AML-193 (cell line): ENCODE measurements around the gene FBXL13.
A peak's percentile ranks its signal among the peaks of the same experiment; 100 is the strongest.
"Not testable (repeated sequence)": the region's sequence is repeated elsewhere in the genome, so short reads cannot be mapped to it uniquely, and the experiment has no call there.

Experiments used
- DNase-seq, 2 experiments: peaks; one replicate each; lab custom pipeline; 2025; lab: John Stamatoyannopoulos, UW

FBXL13 gene

DNA sequence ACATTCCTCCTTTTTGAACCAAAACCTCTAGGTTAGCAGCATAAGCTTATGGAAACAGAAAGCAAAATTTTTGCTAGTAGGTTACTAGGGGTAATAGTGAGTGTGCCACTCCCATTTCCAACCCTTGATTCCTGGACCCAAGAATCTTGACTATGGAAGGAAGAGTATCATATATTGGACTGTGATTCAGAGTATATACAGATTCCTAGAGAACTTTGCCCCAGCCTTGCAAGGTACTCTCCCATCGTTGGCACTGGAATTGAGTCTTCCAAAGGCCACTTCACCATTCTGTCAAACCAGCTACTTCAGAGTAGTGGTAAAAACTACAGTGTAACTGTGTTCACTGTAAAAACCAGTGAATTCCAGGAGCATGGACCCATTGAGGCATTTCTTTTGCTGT lies 92.4 kb downstream of the FBXL13 start:
- DNase-seq = no peak

DNA sequence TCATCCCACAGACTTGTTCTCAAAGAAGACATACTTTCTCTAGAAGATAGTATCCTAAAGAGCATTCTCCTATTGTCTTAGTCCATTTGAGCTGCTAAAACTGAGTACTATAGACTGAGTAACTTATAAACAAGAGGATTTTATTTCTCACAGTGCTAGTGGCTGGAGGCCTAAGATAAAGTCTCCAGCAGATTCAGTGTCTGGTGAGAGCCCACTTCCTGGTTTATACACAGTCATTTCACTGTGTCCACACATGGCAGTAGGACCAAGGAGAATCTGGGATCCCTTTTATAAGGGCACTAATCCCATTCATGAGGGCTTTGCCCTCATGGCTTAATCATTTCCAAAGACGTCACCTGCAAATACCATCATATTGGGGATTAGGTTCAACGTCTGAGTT lies 93.1 kb downstream of the FBXL13 start:
- no peak for DNase-seq

DNA sequence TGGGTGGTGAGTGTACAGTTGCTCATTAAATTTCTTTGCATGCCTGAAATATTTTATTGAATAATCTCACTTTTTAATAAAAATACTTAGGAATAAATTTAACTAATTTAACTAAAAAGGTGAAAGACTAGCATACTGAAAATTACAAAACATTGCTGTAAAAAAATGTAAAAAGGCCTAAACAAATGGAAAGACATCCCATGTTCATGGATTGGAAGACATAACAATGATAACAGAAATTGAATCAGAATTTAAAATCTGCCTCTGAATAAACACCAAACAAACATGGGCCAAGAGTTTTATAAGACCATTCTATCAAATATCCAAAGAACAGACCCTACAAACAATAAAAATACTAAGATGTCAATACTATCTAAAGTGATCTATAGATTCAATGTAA lies 94.9 kb downstream of the FBXL13 start:
- no peak for DNase-seq

DNA sequence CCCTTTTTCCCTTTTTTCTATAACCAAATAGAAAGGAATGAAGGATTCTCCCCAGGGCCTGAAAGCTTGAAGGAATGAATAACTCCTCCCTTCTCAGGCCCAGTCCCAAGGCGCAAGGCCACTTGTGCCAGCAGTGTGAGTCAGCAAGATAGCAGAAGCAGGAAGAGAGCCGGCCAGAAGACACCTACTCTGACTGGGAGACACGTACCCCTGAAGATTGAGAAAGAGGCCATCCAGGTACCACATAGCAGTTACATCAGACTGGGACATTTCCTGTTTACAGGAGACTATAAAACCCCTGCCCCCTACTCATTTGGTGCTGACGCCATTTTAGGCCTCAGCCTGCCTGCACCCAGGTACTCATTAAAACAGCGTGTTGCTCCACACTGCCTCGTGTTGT lies 96.3 kb downstream of the FBXL13 start:
- DNase-seq = no peak

DNA sequence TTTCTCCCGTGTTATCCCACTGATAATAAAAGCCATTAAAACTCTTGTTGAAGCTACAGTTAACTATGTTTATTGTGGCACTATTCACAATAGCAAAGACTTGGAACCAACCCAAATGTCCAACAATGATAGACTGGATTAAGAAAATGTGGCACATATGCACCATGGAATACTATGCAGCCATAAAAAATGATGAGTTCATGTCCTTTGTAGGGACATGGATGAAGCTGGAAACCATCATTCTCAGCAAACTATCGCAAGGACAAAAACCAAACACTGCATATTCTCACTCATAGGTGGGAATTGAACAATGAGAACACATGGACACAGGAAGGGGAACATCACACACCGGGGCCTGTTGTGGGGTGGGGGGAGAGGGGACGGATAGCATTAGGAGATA lies 97.0 kb downstream of the FBXL13 start:
- DNase-seq = not testable (repeated sequence)

DNA sequence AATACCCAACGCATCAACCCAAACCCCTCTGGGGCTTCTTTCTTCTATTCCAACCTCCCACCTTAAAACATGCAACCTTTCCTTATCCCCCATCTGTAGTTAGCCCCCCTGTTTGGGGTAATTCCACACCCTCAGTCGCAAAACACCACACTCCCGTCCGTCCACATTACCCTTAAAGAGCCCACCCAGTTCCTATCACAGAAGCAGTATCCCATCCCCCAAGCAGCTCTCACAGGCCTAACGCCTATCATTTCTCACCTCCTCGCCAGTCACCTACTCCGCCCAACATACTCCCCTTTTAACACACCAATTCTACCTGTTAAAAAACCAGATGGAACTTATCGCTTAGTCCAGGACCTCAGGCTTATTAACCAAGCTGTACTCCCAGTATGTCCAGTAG lies 98.1 kb downstream of the FBXL13 start:
- no peak for DNase-seq

DNA sequence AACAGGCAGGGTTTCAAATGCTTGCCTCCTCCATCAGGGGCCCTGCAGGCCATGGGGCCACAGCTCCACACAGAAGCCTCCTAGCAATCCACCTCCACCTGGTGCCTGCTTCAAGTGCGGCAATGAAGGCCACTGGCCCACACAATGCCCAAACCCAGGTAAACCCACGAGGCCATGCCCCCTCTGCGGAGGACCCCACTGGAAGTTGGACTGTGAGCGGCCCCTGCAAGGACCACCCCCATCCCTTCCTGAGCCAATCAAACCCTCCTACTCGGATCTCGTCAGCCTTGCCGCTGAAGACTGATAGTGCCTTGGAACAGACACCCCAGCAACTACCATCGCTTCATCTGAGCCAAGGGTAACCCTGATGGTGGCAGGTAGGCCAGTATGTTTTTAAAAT lies 98.7 kb downstream of the FBXL13 start:
- DNase-seq = no peak

DNA sequence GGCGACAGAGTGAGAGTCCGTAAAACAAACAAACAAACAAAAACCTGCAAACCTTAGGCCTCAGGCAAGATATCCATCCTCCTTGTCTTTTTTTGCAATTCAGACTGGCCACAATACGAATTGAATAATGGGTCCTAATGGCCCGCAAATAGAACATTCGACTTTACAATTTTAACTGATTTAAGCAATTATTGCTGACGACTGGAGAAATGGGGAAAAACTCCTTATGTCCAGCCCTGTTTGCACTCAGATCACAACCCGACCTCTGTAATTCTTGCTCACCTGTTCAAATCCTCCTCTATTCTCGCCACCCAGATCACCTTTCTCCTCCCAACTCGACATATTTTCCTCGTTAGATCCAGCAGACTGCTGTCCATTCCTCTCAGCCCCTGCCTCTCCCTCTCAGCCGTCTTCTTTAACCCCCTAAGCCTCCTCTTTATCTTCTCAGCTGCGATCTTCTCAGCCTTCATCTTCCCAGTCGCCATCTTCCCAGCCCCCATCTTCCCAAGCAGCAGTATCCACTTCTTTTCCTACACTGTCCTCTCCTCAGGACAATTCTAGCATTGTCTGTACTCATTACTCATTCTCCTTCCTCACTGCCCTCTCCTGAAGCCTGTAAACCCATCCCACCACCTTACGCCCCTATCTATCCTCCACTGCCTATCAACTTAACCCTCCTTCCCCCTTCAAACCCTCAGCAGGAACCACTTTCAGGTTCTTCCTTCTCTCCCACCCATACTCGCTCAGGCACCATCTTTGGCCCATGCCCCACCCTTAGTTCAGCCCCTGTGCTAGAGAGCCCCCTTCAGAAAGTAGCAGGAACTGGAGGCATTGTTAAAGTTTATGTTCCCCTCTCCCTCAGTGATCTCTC lies 100.0 kb downstream of the FBXL13 start:
- no peak for DNase-seq

DNA sequence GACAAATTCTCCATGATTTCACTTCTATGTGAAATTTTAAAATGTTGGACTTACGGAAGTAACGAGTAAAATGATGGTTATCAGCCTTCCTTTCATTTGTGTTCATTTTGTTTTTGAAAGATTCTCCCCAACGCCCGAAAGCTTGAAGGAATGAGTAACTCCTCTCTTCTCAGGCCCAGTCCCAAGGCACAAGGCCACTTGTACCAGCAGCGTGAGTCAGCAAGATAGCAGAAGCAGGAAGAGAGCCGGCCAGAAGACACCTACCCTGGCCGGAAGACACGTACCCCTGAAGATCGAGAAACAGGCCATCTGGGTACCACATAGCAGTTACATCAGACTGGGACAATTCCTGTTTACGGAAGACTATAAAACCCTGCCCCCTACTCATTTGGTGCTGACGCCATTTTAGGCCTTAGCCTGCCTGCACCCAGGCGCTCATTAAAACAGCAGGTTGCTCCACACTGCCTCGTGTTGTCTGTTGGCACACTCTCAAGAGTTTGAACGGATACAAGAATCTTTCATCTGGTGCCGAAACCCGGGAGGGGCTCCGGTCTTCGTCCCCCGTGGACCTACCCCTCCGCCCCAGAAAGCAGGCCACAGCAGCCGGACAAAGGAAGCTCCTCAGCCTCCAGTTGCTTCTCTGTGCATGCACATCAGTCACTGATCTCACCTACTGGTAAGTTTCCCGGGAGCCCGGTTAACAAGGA lies 101.3 kb downstream of the FBXL13 start:
- no peak for DNase-seq

DNA sequence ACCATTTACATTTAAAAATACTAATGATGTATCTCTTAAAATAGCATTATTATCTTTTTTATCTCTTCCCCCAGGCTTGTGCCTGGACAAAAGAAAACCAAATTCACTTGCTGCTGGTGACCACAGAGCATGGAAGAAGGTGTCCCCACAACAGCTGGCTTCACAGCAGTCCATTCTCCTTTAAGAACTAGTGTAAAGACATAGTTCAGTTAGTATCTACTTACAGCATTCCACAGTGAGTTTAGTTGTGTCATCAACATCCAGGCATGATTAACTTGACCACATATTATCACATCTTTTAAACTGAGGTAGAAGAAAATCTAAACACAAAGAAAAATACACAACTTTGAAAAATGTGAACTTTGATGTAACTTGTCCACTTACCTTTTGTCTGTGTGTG lies 106.8 kb downstream of the FBXL13 start:
- DNase-seq = no peak

DNA sequence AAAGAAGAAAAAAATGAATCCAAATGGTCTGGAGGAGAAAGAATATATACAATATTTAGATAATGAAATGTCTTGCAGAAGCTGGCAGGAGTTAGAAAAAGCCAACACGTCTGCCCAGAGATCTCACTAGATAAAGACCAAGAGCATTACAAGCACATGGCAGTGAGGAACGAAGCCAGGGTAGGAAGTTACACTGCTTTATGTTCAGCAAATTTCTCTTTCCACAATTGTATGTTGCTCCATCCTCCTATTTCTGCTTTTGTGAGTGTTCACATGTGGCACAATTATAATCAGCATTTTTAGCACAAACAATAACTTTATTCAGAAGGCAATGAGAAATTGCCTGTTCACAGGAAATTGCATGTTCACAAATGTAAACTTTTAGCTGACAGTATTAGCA lies 108.1 kb downstream of the FBXL13 start:
- peak; percentile 38 to 51 for DNase-seq

DNA sequence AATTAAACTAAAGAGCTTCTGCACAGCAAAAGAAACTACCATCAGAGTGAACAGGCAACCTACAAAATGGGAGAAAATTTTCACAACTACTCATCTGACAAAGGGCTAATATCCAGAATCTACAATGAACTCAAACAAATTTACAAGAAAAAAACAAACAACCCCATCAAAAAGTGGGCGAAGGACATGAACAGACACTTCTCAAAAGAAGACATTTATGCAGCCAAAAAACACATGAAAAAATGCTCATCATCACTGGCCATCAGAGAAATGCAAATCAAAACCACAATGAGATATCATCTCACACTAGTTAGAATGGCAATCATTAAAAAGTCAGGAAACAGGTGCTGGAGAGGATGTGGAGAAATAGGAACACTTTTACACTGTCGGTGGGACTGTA lies 112.6 kb downstream of the FBXL13 start:
- DNase-seq = not testable (repeated sequence)

DNA sequence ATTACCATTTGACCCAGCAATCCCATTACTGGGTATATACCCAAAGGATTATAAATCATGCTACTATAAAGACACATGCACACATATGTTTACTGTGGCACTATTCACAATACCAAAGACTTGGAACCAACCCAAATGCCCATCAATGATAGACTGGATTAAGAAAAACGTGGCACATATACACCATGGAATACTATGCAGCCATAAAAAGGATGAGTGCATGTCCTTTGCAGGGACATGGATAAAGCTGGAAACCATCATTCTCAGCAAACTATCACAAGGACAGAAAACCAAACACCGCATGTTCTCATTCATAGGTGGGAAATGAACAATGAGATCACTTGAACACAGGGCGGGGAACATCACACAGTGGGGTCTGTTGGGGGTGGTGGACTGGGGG lies 116.6 kb downstream of the FBXL13 start:
- not testable (repeated sequence) for DNase-seq

DNA sequence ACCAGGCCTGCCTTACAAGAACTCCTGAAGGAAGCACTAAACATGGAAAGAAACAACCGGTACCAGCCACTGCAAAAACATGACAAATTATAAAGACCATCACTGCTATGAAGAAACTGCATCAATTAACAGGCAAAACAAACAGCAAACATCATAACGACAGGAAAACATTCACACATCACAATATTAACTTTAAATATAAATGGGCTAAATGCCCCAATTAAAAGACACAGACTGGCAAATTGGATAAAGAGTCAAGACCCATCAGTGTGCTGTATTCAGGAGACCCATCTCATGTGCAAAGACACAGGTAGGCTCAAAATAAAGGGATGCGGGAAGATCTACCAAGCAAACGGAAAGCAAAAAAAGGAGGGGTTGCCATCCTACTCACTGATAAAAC lies 120.2 kb downstream of the FBXL13 start:
- DNase-seq = not testable (repeated sequence)

DNA sequence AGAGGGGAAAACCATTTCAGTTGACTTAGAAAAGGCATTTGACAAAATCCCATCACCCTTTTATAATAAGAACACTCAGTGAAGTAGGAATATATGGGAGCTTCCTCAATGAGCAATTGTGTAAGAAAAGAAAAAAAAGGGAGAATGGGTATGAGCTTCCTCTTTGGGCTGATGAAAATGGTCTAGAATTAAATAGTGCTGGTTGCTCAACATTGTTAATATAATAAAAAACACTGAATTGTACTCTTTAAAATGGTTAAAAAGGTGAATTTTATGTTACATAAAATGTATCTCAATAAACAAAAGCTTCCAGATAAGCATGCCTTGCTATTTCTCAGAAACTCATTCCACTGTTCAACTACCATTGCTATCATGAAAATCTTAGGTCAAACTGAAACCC lies 121.2 kb downstream of the FBXL13 start:
- peak; percentile 78 to 82 for DNase-seq

DNA sequence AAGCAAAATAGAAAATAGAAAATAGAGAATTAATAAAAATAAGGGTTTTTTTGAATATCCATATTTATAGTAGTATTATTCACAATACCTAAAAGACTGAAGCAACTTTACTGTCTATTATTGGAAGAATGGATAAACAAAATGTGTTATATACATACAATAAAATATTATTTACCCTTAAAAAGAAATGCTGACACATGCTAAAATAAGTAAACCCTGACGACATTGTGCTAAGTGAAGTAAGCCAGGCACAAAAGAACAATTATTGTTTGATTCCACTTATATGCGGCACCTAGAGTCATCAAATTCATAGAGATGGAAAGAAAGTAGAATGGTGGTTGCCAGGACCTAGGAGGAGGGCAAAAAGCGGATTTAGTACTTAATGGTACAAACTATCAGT lies 122.8 kb downstream of the FBXL13 start:
- no peak for DNase-seq

DNA sequence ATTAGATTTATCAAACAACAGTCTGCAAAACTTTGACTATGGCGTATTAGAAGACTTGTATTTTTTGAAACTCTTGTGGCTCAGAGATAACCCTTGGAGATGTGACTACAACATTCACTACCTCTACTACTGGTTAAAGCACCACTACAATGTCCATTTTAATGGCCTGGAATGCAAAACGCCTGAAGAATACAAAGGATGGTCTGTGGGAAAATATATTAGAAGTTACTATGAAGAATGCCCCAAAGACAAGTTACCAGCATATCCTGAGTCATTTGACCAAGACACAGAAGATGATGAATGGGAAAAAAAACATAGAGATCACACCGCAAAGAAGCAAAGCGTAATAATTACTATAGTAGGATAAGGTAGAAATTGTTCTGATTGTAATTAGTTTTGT lies 130.4 kb downstream of the FBXL13 start:
- no peak for DNase-seq

DNA sequence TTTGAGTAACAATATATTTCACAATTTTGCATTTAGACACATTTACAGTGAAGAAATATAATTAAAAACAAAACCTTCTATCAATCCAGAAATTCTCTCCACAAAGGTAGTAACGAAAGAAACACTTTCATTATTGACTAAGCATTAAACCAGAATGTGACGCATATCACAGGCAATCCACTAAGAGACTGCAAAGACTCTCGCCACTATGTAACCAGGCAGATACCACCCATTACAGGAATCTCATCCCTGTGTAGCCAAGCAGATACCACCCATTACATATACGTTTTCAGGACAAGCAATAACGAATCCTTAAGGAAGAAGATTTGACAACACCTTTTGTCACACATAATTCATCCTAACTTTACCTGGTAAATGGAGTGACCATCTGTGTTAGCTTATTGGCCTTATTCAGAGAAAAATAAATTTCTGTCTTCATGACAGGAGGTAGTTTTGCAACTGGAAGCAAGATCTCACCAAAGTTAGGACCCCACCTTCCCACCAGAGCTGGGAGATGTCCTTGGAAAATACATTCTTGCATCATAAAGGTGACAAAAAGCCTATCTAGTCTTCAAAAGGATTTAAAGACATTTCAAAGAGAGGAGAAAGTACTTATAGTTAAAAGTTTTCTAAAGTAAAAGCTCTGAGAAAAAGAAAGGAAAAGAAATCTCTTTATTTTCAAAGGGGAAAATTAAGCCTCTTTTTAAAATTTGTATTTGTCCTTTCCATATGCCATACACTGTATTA lies 131.0 kb downstream of the FBXL13 start:
- DNase-seq = no peak

DNA sequence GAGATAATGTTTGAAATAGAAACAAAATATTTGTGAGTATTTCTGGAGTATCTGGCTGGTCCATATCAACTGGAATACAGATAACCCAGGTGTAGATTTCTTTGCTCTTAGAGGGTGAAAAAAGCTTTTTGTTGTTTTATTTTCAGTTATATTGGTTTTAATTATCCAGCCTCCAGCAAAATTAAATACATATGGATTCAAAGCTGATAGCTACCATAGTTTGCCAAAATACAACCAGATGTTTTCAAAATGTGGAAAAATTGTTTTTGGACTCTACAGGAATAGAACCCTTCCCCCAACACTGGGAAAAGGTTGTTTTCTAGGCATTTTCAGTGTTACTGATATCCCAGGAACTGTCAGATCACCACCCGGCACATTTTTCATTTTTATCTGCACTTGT lies 131.7 kb downstream of the FBXL13 start:
- no peak for DNase-seq

DNA sequence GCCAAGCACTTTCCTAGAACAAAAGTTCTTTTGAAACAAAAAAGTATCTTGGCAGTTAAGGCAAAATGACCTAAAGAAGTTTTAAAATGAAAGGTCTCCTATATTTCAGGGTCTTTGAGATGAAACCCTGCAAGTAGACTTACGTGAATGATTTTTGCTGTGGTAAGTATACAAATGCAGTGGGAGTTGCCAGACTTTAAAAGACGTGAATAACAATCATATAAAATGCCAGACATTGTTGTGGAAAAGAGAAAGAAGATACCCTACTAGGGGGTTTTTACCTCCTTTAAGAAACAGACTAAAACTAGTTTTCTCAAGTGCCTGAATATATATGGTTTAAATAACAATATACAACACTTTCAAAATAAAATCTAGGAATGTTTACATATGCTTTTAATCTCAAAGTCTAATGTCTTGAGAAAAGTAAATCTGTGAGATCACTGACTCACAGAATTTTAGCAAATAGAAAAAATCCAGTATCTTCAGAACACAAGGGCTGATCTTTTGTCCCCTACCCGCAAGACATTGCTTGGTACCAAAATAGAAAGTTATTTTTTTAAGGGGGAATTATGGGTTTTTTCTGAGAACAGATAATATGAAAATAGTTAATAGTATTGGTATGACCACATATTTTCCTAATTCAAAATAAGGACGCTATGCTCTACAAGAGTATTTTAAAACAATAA lies 132.3 kb downstream of the FBXL13 start:
- no peak for DNase-seq

DNA sequence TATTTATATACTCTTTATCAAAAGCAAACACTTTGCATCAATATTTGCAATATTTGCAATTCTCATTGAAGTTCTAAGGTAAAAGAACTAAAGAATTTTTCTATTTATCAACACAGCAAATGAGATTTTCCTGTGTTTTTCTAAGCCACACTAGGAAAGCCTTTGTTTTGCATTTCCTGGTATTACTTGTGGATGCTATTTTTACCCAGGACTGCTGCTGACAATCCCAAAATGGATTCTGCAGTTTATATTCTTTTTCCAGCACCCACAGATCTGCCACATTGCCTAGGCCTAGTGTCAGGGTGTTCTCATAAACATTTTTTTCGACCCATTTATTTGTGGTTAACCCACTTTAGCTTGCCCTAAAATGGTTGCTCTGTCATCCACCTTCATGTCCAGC lies 135.9 kb downstream of the FBXL13 start:
- no peak for DNase-seq

DNA sequence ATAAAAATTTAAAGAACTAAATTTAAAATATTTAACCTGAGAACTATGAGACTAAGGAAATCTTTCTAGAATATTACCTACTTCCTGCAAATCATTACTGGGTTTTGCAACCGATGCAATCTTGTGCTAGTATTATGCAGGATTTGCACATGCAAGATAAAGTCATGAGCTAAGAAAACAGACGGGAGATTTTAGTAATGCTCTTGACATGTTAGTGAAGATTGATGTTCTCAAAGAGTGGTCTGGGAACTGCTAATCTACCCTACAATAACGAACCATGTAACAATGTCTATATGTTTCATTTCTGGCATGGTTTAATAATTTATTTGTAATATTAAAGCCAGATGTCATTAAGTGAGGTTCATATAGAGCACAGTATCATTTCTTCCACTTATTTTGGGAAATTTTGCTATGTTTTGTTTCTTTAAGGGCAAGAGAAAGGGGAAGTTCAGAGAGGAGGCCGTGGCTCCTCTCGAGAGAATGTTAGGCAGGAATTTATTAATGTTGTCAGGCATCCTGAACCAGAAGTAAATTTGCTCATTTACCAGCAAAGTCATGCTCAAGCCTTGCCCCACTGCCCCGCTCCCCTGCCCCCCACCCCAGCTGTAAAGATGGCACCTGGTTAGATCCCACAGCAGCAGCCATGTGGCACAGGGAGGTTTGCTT lies 139.0 kb downstream of the FBXL13 start:
- DNase-seq = peak in 1 of 2 experiments; percentile 5
